A549 (cell line): Measurements from ENCODE around the gene TEAD3.

Experiments
- CHD2 ChIP-seq: fragments of 150-350 bp; IDR thresholded peaks from 2 replicates; pipeline ENCODE4 v1.6.1; 2014; ENCODE audit warnings: low read length; ENCODE audit not compliant: partially characterized antibody
- MAFK ChIP-seq: fragments of 450-650 bp; IDR thresholded peaks from 2 replicates; pipeline ENCODE4 v1.6.1; 2014; ENCODE audit not compliant: partially characterized antibody
- NFE2L2 ChIP-seq: fragments of 150-350 bp; conservative IDR thresholded peaks from 2 replicates; pipeline ENCODE4 v1.6.1; 2014; ENCODE audit warnings: low read length
- PHF8 ChIP-seq: fragments of 200-600 bp; sonication (generic); IDR thresholded peaks from 2 replicates; pipeline ENCODE4 v1.6.1; 2016; ENCODE audit warnings: low read depth, mild to moderate bottlenecking, antibody characterized with exemption, moderate library complexity, borderline replicate concordance
- POLR2A ChIP-seq: IDR thresholded peaks from 2 replicates; pipeline ENCODE4 v1.6.1; 2012; ENCODE audit warnings: mild to moderate bottlenecking, low read length
- RCOR1 ChIP-seq: fragments of 150-350 bp; IDR thresholded peaks from 2 replicates; pipeline ENCODE4 v1.6.1; 2014; ENCODE audit warnings: antibody characterized with exemption, low read length, low read depth
- TFCP2L1 ChIP-seq: fragments of 250-450 bp; sonication (Bioruptor Pico); IDR thresholded peaks from 2 replicates; pipeline ENCODE4 v1.5.0; 2021; ENCODE audit warnings: mild to moderate bottlenecking
- TF ChIP-seq, protein P1 (sequence below): fragments of >200 bp; sonication (Bioruptor Twin); formaldehyde crosslinking; IDR thresholded peaks from 3 replicates; pipeline ENCODE4 v1.5.1; 2016
- TF ChIP-seq, protein P2 (sequence below): fragments of 200-600 bp; sonication (generic); IDR thresholded peaks from 2 replicates; pipeline ENCODE4 v1.6.1; 2016; ENCODE audit warnings: antibody characterized with exemption, mild to moderate bottlenecking, moderate library complexity
- TF ChIP-seq, protein P3 (sequence below): IDR thresholded peaks from 2 replicates; pipeline ENCODE4 v1.6.1; 2012

DNA sequence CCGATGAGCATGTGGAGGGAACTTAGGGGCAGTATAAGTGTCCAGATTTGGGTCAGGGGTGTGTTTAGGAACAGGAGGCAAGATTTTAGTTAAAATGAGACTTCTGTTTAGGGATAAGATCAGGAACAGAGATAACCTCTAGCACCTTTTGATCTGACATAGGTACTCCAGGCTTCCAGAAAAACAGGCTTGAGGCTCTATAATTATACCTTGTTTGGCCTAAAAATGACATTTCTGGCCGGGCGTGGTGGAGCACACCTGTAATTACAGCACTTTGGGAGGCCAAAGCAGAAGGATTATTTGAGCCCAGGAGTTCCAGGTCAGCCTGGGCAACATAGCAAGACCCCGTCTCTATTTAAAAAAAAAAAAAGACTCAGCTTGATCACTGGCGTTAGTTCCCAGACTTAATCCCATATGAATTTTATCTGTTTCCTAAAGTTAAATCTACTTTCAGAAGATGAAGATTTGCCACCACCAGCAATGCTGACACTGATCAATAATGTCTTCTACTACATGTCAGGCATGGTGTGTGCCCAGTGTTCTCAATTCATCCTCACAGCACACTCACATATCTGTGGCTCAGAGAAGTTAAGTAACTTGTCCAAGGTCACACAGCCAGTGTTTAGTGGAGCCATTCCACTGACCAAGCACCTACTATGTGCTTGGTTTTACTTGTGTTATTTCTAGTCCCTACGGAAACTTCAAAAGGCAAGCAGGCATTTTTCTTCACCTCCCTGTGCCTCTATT, 21.9 kb upstream of the TEAD3 start:
- TF ChIP-seq, protein P1, sequence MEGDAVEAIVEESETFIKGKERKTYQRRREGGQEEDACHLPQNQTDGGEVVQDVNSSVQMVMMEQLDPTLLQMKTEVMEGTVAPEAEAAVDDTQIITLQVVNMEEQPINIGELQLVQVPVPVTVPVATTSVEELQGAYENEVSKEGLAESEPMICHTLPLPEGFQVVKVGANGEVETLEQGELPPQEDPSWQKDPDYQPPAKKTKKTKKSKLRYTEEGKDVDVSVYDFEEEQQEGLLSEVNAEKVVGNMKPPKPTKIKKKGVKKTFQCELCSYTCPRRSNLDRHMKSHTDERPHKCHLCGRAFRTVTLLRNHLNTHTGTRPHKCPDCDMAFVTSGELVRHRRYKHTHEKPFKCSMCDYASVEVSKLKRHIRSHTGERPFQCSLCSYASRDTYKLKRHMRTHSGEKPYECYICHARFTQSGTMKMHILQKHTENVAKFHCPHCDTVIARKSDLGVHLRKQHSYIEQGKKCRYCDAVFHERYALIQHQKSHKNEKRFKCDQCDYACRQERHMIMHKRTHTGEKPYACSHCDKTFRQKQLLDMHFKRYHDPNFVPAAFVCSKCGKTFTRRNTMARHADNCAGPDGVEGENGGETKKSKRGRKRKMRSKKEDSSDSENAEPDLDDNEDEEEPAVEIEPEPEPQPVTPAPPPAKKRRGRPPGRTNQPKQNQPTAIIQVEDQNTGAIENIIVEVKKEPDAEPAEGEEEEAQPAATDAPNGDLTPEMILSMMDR, result no peak
- TF ChIP-seq, protein P2, sequence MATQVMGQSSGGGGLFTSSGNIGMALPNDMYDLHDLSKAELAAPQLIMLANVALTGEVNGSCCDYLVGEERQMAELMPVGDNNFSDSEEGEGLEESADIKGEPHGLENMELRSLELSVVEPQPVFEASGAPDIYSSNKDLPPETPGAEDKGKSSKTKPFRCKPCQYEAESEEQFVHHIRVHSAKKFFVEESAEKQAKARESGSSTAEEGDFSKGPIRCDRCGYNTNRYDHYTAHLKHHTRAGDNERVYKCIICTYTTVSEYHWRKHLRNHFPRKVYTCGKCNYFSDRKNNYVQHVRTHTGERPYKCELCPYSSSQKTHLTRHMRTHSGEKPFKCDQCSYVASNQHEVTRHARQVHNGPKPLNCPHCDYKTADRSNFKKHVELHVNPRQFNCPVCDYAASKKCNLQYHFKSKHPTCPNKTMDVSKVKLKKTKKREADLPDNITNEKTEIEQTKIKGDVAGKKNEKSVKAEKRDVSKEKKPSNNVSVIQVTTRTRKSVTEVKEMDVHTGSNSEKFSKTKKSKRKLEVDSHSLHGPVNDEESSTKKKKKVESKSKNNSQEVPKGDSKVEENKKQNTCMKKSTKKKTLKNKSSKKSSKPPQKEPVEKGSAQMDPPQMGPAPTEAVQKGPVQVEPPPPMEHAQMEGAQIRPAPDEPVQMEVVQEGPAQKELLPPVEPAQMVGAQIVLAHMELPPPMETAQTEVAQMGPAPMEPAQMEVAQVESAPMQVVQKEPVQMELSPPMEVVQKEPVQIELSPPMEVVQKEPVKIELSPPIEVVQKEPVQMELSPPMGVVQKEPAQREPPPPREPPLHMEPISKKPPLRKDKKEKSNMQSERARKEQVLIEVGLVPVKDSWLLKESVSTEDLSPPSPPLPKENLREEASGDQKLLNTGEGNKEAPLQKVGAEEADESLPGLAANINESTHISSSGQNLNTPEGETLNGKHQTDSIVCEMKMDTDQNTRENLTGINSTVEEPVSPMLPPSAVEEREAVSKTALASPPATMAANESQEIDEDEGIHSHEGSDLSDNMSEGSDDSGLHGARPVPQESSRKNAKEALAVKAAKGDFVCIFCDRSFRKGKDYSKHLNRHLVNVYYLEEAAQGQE, result no peak
- TF ChIP-seq POLR2A, result no peak
- no peak for TF ChIP-seq NFE2L2
- TF ChIP-seq RCOR1, result no peak
- TF ChIP-seq, protein P3, sequence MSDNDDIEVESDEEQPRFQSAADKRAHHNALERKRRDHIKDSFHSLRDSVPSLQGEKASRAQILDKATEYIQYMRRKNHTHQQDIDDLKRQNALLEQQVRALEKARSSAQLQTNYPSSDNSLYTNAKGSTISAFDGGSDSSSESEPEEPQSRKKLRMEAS, result no peak
- no peak for TF ChIP-seq MAFK
- TF ChIP-seq TFCP2L1 (CRISPR knock-in tag), result no peak
- no peak for TF ChIP-seq PHF8
- TF ChIP-seq CHD2, result no peak
